SK-N-SH (cell line): ENCODE results near the gene LIG1. TPM values are rescaled to one million over a fixed set of nuclear protein-coding genes. Genes with fewer than 3 reads are reported as not detected.

Source experiments
- CTCF ChIA-PET: fragments of 300-600, 350-600 bp; formaldehyde crosslinking; extraction: SDS; loops from one replicate; lab custom pipeline; 2021; lab: Yijun Ruan, JAX
- POLR2A ChIA-PET: fragments of 350-600 bp; sonication (Branson Sonifier 250); formaldehyde crosslinking; extraction: SDS; loops from one replicate; lab custom pipeline; 2020; ENCODE audit warnings: antibody characterized with exemption, inconsistent platforms; lab: Yijun Ruan, JAX
- DNase-seq: peaks from one replicate; pipeline ENCODE4 v3.0.0; 2012
- H2AFZ ChIP-seq: fragments of 200-600 bp; sonication (generic); 2 replicates; pipeline ENCODE4 v1.8.1; 2016; ENCODE audit warnings: antibody characterized with exemption, mild to moderate bottlenecking, low read depth
- H3F3A ChIP-seq: fragments of 200-600 bp; sonication (generic); replicated peaks from 2 replicates; pipeline ENCODE3; 2016; ENCODE audit warnings: antibody characterized with exemption, mild to moderate bottlenecking; ENCODE audit not compliant: insufficient read depth
- H3K27ac ChIP-seq, 2 experiments: fragments of 200-500 bp in 1 of 2; fragments of 200-600 bp in 1 of 2; sonication (Bioruptor generic) in 1 of 2; sonication (generic), shearing (Covaris generic) in 1 of 2; 2 replicates each; pipeline versions ENCODE4 v1.5.1 to v1.6.1; 2014 to 2016; ENCODE audit warnings: low read depth in 2 of 2, inconsistent platforms in 1 of 2, low read length in 1 of 2, mild to moderate bottlenecking in 1 of 2, mixed read lengths in 1 of 2
- H3K27me3 ChIP-seq: fragments of 200-600 bp; sonication (generic), shearing (Covaris generic); 2 replicates; pipeline ENCODE4 v1.6.1; 2016; ENCODE audit warnings: mixed run types; ENCODE audit not compliant: insufficient read depth
- H3K36me3 ChIP-seq, 2 experiments: fragments of 200-500 bp in 1 of 2; fragments of 200-600 bp in 1 of 2; sonication (Bioruptor generic) in 1 of 2; sonication (generic) in 1 of 2; replicated peaks in 1 of 2; 2 replicates each; pipeline versions ENCODE3 to v1.5.1; 2014 to 2016; ENCODE audit warnings: low read length in 1 of 2, mild to moderate bottlenecking in 1 of 2; ENCODE audit not compliant: insufficient read depth in 2 of 2, control insufficient read depth in 1 of 2
- H3K4me1 ChIP-seq, 2 experiments: fragments of 200-500 bp in 1 of 2; fragments of 200-600 bp in 1 of 2; sonication (Bioruptor generic) in 1 of 2; sonication (generic), shearing (Covaris generic) in 1 of 2; 2 replicates each; pipeline versions ENCODE4 v1.5.1 to v1.6.1; 2014 to 2016; ENCODE audit warnings: low read depth in 1 of 2, low read length in 1 of 2, mixed run types in 1 of 2; ENCODE audit not compliant: insufficient read depth in 2 of 2, control insufficient read depth in 1 of 2
- H3K4me2 ChIP-seq: fragments of 200-600 bp; sonication (generic), shearing (Covaris generic); 2 replicates; pipeline ENCODE4 v1.6.1; 2017; ENCODE audit warnings: mixed run types
- H3K4me3 ChIP-seq, 2 experiments: fragments of 200-500 bp in 1 of 2; fragments of 200-600 bp in 1 of 2; sonication (Bioruptor generic) in 1 of 2; sonication (generic), shearing (Covaris generic) in 1 of 2; 2 replicates each; pipeline versions ENCODE4 v1.5.1 to v1.8.1; 2014 to 2016; ENCODE audit warnings: low read depth in 2 of 2, inconsistent platforms in 1 of 2, low read length in 1 of 2, mild to moderate bottlenecking in 1 of 2, mixed read lengths in 1 of 2, moderate library complexity in 1 of 2
- H3K79me2 ChIP-seq: fragments of 200-600 bp; sonication (generic); 2 replicates; pipeline ENCODE4 v1.8.1; 2017; ENCODE audit warnings: mild to moderate bottlenecking; ENCODE audit not compliant: insufficient read depth
- H3K9ac ChIP-seq: fragments of 200-600 bp; sonication (generic); 2 replicates; pipeline ENCODE4 v1.6.1; 2017; ENCODE audit warnings: mixed run types
- H3K9me2 ChIP-seq: fragments of 200-600 bp; sonication (generic); 2 replicates; pipeline ENCODE4 v1.6.1; 2017; ENCODE audit warnings: mixed run types
- H3K9me3 ChIP-seq: fragments of 200-600 bp; sonication (generic); 2 replicates; pipeline ENCODE4 v1.6.1; 2017; ENCODE audit warnings: mixed run types, mild to moderate bottlenecking, moderate library complexity
- H4K20me1 ChIP-seq: fragments of 200-600 bp; sonication (generic); 2 replicates; pipeline ENCODE4 v1.6.1; 2017; ENCODE audit warnings: mild to moderate bottlenecking, mixed run types; ENCODE audit not compliant: insufficient read depth
- ELF1 ChIP-seq: IDR thresholded peaks from 2 replicates; pipeline ENCODE4 v1.4.0; 2012
- FOSL2 ChIP-seq: IDR thresholded peaks from 2 replicates; pipeline ENCODE4 v1.4.0; 2012; ENCODE audit warnings: low read depth, mild to moderate bottlenecking, moderate library complexity, borderline replicate concordance
- GABPA ChIP-seq: IDR thresholded peaks from 2 replicates; pipeline ENCODE4 v1.4.0; 2012; ENCODE audit warnings: low read depth, mild to moderate bottlenecking
- IRF3 ChIP-seq: fragments of 150-350 bp; IDR thresholded peaks from 2 replicates; pipeline ENCODE4 v1.6.1; 2016; ENCODE audit warnings: mild to moderate bottlenecking, low read depth, low read length
- MXI1 ChIP-seq: IDR thresholded peaks from 2 replicates; pipeline ENCODE4 v1.6.1; 2012; ENCODE audit warnings: mild to moderate bottlenecking, low read depth, low read length, improper control_type of control experiment
- NFIC ChIP-seq: IDR thresholded peaks from 2 replicates; pipeline ENCODE4 v1.4.0; 2012; ENCODE audit warnings: borderline replicate concordance
- NRF1 ChIP-seq: IDR thresholded peaks from 2 replicates; pipeline ENCODE4 v1.6.1; 2012; ENCODE audit warnings: low read depth, mild to moderate bottlenecking, low read length
- RAD21 ChIP-seq: IDR thresholded peaks from 2 replicates; pipeline ENCODE4 v1.6.1; 2012; ENCODE audit warnings: mild to moderate bottlenecking, low read length
- RFX5 ChIP-seq: IDR thresholded peaks from 2 replicates; pipeline ENCODE4 v1.6.1; 2012; ENCODE audit warnings: mild to moderate bottlenecking, improper control_type of control experiment, low read length
- SIN3A ChIP-seq: IDR thresholded peaks from 2 replicates; pipeline ENCODE4 v1.6.1; 2012; ENCODE audit warnings: low read depth, mild to moderate bottlenecking, low read length, moderate library complexity, borderline replicate concordance
- TEAD4 ChIP-seq: IDR thresholded peaks from 2 replicates; pipeline ENCODE4 v1.4.0; 2012; ENCODE audit warnings: mild to moderate bottlenecking, borderline replicate concordance; ENCODE audit not compliant: insufficient read depth
- WGBS: methylation state at CpG from one replicate; pipeline ENCODE4 v1.1.6; 2017; ENCODE audit warnings: low lambda C conversion rate; 5-methylcytosine and 5-hydroxymethylcytosine counted together
- polyA plus RNA-seq, 3 experiments: library from polyadenylated mRNA; depleted of rRNA; stranded (reverse); fragments of >200 nt; gene quantifications; 2 replicates each; pipeline ENCODE4 v1.2.3, GENCODE V29; 2012
- TF ChIP-seq, protein P1 (sequence below): IDR thresholded peaks from 2 replicates; pipeline ENCODE4 v1.4.0; 2012; ENCODE audit warnings: low read depth, borderline replicate concordance
- TF ChIP-seq, protein P2 (sequence below): fragments of 150-350 bp; IDR thresholded peaks from 2 replicates; pipeline ENCODE4 v1.6.1; 2017; ENCODE audit warnings: antibody characterized with exemption, low read length, low read depth, borderline replicate concordance

Gene LIG1
- polyA plus RNA-seq, 1 of the 3 experiments (the other 2 are of a cell fraction) = 53.0 TPM

- H3K9me3 ChIP-seq = no peaks in the 10 kb centered on the region
- 97% methylated on average over 10 of the region's 10 CpGs for WGBS
- no peaks in the 10 kb centered on the region for H3F3A ChIP-seq
- ChIA-PET CTCF (no interaction called here), POLR2A (no interaction called here)
- H3K4me3 ChIP-seq = no peak overlapping the region
- no peak overlapping the region for H3K4me2 ChIP-seq
- no peaks in the 10 kb centered on the region for H3K9me2 ChIP-seq
- H4K20me1 ChIP-seq = no peaks in the 10 kb centered on the region
- H3K36me3 ChIP-seq = peaks cover 12 to 28% of the 10 kb centered on the region in 2 experiments
- no peaks in the 10 kb centered on the region for H3K27me3 ChIP-seq
- no peak overlapping the region for H3K27ac ChIP-seq
- TF ChIP-seq RFX5 = no peak
- no peak for TF ChIP-seq NRF1
- TF ChIP-seq IRF3 = no peak
- TF ChIP-seq GABPA = no peak
- TF ChIP-seq MXI1 = no peak
- H2AFZ ChIP-seq = no peak overlapping the region
- H3K79me2 ChIP-seq = peaks cover 17% of the 10 kb centered on the region
- no peak overlapping the region for H3K9ac ChIP-seq
- peaks cover 0 to 10% of the 10 kb centered on the region in 2 experiments; a peak in 1 of 4 replicates for H3K4me1 ChIP-seq
- no peak for DNase-seq
Measured at GRCh38 chr19:48175578-48175977, 5.4 kb upstream of the LIG1 start.

DNA sequence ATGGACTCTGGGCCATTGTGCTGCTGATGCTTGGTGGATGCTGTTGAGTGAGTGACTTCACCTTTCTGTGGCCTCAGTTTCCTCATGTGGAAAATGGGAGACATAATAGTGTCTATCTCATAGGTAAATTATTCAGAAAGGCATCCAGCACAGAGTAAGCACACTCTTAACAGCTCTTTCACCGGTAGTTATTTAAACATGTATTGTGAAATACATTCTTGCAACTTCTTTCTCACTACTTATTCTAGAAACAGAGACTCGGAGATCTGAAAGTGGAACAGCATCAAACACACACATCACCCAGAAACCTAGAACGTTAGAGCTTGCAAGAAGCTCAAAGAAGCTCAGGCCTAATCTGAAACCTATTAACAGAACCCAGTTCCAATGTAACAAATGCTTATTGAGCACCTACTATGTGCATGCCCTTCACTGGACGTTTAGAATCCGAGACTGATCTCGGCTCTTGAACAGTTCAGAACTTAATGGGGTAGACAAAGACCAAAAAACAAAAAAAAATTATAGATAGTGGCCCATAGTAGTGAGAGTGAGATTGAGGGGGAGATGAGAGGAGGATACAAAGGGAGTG, 4.4 kb upstream of the LIG1 start:
- no peaks in the 10 kb centered on the region for H3K9me2 ChIP-seq
- H2AFZ ChIP-seq = no peak overlapping the region
- no peak overlapping the region for H3K4me3 ChIP-seq
- peaks cover 17% of the 10 kb centered on the region for H3K79me2 ChIP-seq
- peaks cover 0 to 10% of the 10 kb centered on the region in 2 experiments; a peak in 1 of 4 replicates for H3K4me1 ChIP-seq
- H3K9me3 ChIP-seq = no peaks in the 10 kb centered on the region
- ChIA-PET POLR2A (no interaction called here), CTCF (no interaction called here)
- H3K4me2 ChIP-seq = no peak overlapping the region
- H3K36me3 ChIP-seq = peaks cover 12 to 25% of the 10 kb centered on the region in 2 experiments
- 96% methylated on average over 6 of the region's 6 CpGs for WGBS
- H4K20me1 ChIP-seq = no peaks in the 10 kb centered on the region
- DNase-seq = no peak
- TF ChIP-seq NFIC (no peak), SIN3A (no peak), NRF1 (no peak), IRF3 (no peak), RFX5 (no peak), FOSL2 (no peak), RAD21 (no peak), ELF1 (no peak), TEAD4 (no peak)
- TF ChIP-seq, protein P1, sequence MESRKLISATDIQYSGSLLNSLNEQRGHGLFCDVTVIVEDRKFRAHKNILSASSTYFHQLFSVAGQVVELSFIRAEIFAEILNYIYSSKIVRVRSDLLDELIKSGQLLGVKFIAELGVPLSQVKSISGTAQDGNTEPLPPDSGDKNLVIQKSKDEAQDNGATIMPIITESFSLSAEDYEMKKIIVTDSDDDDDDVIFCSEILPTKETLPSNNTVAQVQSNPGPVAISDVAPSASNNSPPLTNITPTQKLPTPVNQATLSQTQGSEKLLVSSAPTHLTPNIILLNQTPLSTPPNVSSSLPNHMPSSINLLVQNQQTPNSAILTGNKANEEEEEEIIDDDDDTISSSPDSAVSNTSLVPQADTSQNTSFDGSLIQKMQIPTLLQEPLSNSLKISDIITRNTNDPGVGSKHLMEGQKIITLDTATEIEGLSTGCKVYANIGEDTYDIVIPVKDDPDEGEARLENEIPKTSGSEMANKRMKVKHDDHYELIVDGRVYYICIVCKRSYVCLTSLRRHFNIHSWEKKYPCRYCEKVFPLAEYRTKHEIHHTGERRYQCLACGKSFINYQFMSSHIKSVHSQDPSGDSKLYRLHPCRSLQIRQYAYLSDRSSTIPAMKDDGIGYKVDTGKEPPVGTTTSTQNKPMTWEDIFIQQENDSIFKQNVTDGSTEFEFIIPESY = no peak
- TF ChIP-seq, protein P2, sequence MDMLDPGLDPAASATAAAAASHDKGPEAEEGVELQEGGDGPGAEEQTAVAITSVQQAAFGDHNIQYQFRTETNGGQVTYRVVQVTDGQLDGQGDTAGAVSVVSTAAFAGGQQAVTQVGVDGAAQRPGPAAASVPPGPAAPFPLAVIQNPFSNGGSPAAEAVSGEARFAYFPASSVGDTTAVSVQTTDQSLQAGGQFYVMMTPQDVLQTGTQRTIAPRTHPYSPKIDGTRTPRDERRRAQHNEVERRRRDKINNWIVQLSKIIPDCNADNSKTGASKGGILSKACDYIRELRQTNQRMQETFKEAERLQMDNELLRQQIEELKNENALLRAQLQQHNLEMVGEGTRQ = no peak
- no peak overlapping the region for H3K27ac ChIP-seq
- no peaks in the 10 kb centered on the region for H3K27me3 ChIP-seq
- no peaks in the 10 kb centered on the region for H3F3A ChIP-seq
- no peak overlapping the region for H3K9ac ChIP-seq
